ENCODE measurements around the gene ASTN1.

Gene ASTN1

GRCh38 chr1:176815621-176816020 is 348.9 kb downstream of the ASTN1 start:
- no peak for DNase-seq

- DNase-seq, result no peak
Measured at GRCh38 chr1:176811511-176812288, 352.8 kb downstream of the ASTN1 start.

- DNase-seq, result no peak
Measured at GRCh38 chr1:176809292-176809691, 355.2 kb downstream of the ASTN1 start.

Measured in activated T-cell treated with anti-CD3 and anti-CD28 coated beads, Interleukin-2, amount 50 U/mL, for 48 hours (primary cell).